ENCODE data around the gene FUOM.

- TF ChIP-seq FOSL2 (IDR thresholded peaks at IDR 0.05; ENCODE audit: borderline replicate concordance, low read depth) (no peak), CTCF (IDR thresholded peaks at IDR 0.05) (no peak), MXI1 (IDR thresholded peaks at IDR 0.05; ENCODE audit: low read depth, low read length) (no peak), IRF3 (IDR thresholded peaks at IDR 0.05; ENCODE audit: low read depth, low read length) (no peak), RFX5 (IDR thresholded peaks at IDR 0.05; ENCODE audit: low read length) (no peak), POLR2AphosphoS5 (IDR thresholded peaks at IDR 0.05; ENCODE audit: low read depth, low read length) (no peak)
Observed at GRCh38 chr10:133365461-133366129, 7.8 kb upstream of the FUOM start.

Measured in SK-N-SH (cell line).